GM18499 (cell line): ENCODE data around the gene INTS13.
"Not testable (repeated sequence)": the region's sequence is repeated elsewhere in the genome, so short reads cannot be mapped to it uniquely, and the experiment has no call there.

Experiments used
- ATAC-seq: cut with Tn5 transposase; IDR thresholded peaks from one replicate; pipeline ENCODE4 v1.9.1; 2021; ENCODE audit warnings: moderate number of reproducible peaks; ENCODE audit not compliant: insufficient read depth, unreplicated experiment

INTS13 gene

GRCh38 chr12:26937863-26938700 lies at the start of gene INTS13, which contains the start of gene FGFR1OP2:
Gene INTS13, minus strand, starts transcription at chr12:26937981. Its CDS starts 1,178 bp downstream, at chr12:26936803.
Gene FGFR1OP2, plus strand, starts transcription at chr12:26938470. Its CDS starts 15,689 bp downstream, at chr12:26954159.
- peak; percentile 53 for ATAC-seq

GRCh38 chr12:26982866-26983265 lies 45.1 kb upstream of the INTS13 start:
- no peak for ATAC-seq

GRCh38 chr12:26979733-26980132 lies 42.0 kb upstream of the INTS13 start:
- ATAC-seq, result no peak

GRCh38 chr12:26978801-26979200 lies 41.0 kb upstream of the INTS13 start:
- no peak for ATAC-seq

GRCh38 chr12:26976687-26977086 lies 38.9 kb upstream of the INTS13 start:
- no peak for ATAC-seq

- peak; percentile 96 for ATAC-seq
These were observed 34.2 kb upstream of the INTS13 start for GRCh38 chr12:26971963-26972362.

GRCh38 chr12:26970136-26970535 lies 32.4 kb upstream of the INTS13 start:
- no peak for ATAC-seq

GRCh38 chr12:26966842-26967241 lies 29.1 kb upstream of the INTS13 start:
- no peak for ATAC-seq

- ATAC-seq, result no peak
These were observed 25.6 kb upstream of the INTS13 start for GRCh38 chr12:26963413-26963812.

GRCh38 chr12:26961803-26962202 lies 24.0 kb upstream of the INTS13 start:
- ATAC-seq, result no peak

GRCh38 chr12:26961391-26961790 lies 23.6 kb upstream of the INTS13 start:
- ATAC-seq, result not testable (repeated sequence)

- ATAC-seq, result no peak
These were observed 16.2 kb upstream of the INTS13 start for GRCh38 chr12:26954027-26954426.

- no peak for ATAC-seq
These were observed 15.7 kb upstream of the INTS13 start for GRCh38 chr12:26953447-26953846.

GRCh38 chr12:26948309-26948708 lies 10.5 kb upstream of the INTS13 start:
- ATAC-seq, result no peak

GRCh38 chr12:26941215-26941594 lies 3.4 kb upstream of the INTS13 start:
- no peak for ATAC-seq

GRCh38 chr12:26940516-26941214 lies 2.9 kb upstream of the INTS13 start:
- no peak for ATAC-seq

- ATAC-seq, result no peak
These were observed 2.2 kb upstream of the INTS13 start for GRCh38 chr12:26939953-26940352.

GRCh38 chr12:26939192-26939832 lies 1.5 kb upstream of the INTS13 start:
- no peak for ATAC-seq

GRCh38 chr12:26938701-26939062 lies 901 bp upstream of the INTS13 start:
- no peak for ATAC-seq

GRCh38 chr12:26937443-26937862 lies 328 bp downstream of the INTS13 start:
- no peak for ATAC-seq
